Stimulated activated CD4-positive, alpha-beta T cell treated with anti-CD3 and anti-CD28 coated beads, Interleukin-1b, Interleukin-23, amount 100 ng/mL, for 24 hours (primary cell): ENCODE results near the gene SHISAL1.

ENCODE experiments used
- DNase-seq, 4 experiments: peaks; one replicate each; pipeline ENCODE4 v3.0.0-alpha.2; 2020; ENCODE audit warnings: low read depth in 4 of 4, low spot score in 1 of 4

SHISAL1 gene

DNA sequence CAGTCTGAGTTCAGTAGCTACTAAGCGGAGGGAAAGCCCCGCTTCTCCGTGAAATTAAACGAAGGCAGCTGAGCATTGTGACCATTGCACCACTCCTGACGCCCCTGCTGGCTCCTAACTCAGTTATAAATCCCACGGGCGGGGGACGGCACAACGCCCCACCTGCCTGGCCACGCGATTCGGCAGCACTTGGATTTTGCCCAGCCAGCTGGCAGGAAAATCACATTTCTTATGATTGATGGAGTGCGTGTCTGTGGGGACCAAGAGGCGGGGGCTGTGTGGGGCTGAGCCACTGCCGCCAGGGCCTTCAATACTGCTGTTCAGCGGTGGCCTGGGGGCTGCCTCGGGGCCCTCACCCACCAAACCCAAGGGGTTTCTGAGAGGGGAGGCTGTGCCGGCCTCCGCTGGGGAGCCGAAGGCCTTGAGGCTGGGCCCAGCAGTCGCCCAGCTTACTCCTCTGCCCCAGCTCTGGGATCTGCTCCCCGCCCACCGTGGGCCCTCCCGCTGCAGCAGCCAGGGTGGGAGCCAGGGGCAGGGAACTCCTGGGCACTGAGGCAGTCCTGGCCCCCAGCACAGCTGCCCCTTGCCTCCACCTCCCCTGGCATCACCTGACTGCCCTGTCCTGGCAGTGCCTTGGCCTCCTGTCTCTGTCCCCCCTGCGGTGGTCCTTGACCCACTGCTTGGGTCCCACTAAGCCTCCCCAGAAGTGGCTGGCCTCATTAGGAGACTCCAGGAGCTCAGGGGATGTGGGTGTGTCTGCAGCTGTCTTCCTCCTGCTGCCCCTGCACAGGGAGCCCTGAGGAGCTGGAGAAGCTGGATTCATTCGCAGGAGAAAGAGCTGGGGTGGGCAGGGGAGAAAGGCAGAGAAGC is 30.7 kb downstream of the SHISAL1 start:
- no peak for DNase-seq

DNA sequence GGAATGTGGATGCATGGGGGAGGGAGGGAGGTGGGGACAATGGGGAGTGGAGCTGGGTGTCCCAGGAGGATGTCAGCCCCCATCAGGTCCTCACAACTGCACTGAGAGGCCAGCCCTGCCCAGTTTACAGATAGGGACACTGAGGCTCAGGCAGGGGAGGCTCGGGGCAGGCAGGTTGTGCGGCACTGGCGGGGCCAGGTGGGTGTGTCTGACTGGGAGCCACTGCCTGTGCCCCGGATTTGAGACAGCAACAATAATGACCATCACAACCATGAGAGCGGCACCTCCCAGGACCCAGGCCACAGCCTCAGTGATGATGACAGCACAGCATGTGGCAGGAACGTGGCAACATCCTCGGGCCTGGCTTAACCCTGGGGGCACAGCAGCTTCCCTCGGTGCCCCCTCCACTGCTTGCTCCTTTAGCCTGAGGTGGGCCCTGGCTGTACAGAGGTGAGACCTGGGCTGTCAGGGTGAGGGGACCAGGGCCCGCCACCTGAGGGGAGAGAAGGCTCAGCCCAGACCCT is 32.0 kb downstream of the SHISAL1 start:
- DNase-seq = no peak

DNA sequence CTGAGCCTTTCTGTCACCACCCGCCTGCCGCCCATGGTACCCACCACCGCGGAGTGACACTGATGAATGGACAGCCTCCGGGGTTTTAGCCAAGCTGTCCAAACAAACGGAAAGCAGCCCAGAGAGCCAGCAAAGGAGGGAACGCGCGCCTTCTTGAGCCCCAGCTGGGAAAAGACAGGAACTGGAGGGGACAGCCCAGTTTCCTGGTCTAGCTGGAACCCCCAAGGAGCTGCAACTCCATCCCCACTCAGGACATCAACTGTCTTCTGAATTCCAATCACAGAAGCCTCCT is 33.7 kb downstream of the SHISAL1 start:
- DNase-seq = no peak

DNA sequence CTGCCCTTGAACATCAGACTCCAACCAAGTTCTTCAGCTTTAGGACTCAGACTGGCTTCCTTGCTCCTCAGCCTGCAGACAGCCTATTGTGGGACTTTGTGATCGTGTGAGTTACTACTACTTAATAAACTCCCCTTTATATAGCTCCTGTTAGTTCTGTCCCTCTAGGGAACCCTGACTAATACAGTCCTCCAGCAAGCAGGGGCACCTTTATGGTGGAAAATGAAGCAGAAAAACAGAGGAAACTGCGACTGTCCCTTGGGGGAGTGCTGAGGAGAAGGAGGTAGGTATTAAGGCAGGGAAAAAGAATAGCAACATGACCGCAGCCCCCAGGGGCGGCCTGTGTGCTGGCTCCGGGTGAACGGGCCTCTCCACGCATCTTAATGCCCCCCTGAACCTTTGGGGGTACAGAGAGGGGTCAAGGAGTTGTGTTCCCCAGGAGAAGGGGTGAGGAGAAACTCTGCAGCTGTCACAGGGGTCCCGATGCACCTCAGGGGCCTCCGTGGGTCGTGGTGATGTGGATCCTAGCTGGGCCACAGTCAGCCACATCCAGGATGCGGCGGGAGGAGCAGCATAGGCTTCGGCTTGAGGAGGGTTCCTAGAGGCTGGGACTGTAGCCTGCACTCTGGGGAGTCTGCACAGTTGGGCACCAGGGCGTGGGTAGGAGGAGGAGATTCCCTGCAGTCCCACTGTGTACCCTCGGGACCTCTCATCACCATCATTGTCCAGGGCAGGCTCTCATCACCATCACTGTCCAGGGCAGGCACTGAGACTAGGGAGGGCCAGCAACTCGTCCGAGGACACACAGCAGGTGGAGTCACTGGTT is 34.3 kb downstream of the SHISAL1 start:
- DNase-seq = no peak

DNA sequence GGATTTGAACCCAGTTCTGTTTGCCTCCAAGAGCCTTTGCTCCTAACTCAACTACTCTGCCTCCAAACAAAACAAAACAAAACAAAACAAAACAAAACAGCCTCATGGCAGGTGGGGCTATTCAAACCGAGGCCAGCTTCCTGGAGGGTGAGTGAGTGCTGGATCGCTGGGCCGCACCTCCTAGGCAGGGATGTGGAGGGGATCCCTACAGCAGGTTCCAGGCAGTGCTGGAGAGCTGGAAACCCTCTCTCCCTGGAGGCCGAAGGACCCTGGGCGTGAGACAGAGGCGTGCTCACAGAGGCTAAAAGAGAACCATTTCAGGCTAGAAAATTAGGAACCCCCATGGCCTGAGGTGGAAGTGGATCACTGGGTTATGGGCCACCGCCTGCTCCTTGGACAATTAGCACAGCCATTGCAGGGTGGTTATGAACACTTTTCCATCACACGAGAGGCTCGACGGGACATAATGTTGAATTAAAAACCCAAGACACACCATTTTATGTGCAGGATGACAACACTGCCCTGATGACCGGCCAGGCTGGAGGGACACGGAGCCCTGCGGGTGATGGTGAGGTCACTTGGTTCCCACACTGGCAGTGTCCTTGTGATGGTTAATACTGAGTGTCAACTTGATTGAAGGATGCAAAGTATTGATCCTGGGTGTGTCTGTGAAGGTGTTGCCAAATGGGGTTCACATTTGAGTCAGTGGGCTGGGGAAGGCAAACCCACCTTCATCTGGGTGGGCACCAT is 35.2 kb downstream of the SHISAL1 start:
- no peak for DNase-seq

DNA sequence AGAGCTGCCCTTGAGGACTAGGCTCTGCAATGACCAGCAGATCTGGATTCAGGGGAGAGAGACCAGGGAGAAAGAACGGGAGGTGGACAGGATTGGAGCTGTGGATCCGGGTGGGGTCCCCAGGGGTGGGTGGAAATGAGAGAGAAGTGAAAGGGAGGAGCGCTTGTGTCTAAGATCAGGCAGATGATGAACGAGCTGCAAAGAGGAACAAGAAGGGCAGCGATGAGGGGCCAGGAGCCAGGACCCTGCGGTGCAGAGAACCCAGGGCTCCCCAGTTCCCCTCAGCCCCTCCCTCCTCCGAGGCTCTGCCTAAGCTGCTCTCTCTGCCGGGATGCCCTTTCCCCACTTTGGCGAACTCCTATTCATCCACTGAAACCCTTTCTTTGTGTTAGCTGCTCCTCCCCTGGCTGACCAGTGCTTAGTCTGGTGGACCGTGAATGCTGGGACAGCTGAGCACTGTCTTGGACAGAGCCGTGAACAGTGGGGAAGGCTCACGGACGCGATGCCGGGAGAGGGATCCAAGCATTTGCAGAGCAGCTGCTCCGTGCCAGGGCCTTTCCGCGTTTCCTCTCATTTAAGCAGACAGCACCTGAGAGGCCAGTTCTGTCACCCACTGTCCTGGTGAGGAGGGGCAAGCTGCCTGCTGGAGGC is 35.9 kb downstream of the SHISAL1 start:
- no peak for DNase-seq

DNA sequence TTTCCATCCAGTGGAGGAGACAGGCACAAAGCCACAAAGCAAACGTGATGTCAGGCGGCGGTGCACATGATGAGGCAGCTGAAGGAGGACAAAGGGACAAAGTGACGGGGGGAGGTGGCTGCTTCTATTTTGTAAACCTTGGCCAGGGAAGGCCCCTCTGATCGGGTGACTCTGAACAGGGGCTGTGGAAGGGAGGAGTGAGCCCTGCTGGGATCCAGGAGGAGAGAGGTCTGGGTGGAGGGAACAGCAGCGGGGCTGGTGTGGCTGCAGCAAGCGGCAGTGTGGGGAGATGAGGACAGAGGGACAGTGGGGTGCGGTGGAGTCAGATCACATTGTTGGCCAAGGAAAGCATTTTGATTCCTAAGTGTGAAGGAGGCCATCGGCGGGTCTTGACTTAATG is 36.7 kb downstream of the SHISAL1 start:
- no peak for DNase-seq

DNA sequence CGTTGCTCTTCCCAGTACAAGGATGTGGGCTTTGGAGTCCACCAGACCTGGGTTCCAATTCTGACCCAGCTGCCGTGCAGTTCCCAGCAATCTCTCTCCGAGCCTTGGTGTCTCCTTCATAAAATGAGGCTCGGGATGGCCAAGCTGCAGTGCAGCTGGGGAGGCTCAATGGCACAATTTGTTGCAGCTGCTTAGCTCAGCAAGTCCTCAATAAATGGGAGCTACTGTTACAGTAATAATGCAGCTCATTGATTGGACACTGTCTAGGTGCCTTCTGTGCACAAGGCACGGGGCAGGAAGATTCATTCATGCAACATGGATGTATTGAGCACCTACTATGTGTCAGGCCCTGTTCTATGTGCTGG is 37.1 kb downstream of the SHISAL1 start:
- DNase-seq = no peak

DNA sequence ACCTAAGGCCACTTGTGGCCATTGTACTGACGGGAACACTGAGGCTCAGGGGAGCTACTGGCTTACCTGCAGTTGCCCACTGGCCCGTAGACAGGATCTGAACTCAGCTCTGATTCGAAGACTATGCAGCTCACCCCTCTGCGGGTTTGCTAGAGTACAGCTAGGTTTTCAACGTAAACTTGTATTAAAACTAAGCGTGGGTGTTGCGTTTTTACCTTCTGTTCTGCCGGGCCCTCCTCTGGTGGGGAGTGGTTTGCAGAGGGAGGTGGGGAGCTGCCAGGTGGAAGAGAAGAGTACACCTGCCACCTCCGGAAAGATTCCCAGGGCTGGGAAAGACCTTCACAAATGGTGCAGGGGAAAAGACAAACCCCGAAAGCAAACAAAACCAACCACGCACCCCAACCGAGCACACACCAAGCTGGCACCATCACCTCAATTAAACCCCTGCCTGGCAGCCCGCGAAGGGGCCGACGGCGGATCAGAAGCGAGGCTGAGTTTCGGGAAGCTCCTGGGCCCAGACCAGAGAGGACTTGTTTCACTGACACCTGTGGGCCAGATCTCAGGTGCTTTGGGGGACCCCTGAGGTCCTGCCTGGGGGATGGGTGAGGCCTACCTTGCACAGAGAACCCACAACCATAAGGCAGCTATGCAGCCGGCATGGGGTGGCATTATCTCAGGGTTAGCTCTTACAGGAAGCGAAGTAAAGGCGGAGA is 37.7 kb downstream of the SHISAL1 start:
- DNase-seq = no peak

DNA sequence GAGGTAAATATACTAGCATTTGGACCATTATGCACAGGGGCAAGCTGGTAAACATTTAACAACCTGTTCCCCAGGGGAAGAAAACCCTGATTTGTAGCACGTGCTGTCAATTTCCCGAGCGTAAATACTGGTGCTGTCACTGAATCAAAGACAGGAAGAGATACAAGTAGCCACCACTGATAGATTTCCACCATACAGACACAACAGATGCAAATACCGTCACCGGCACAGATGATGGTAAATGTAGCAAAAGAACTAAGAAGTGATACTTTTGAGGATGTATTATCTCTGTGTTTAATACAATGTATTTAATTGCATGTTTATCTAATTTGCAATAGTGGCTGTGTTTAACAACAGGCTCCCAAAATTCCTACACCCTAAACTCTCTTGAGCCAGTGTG is 39.6 kb downstream of the SHISAL1 start:
- no peak for DNase-seq

DNA sequence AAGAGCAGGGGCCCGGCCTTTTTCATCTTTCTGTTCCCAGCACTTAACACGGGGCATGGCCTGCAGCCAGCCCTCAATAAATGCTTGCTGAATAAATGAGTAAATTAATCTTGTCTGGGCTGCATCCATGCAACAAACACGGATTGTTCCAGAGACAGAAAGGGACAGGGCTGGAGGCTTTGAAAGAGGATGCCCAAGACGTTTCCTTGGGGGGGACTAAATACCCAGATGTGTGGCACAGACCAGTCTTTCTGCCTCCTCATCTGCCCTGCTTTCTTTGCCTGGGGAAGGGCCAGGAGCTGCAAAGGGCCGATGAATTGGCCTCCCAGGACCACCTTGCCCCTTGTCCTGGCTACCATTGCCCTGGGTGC is 40.4 kb downstream of the SHISAL1 start:
- DNase-seq = no peak

DNA sequence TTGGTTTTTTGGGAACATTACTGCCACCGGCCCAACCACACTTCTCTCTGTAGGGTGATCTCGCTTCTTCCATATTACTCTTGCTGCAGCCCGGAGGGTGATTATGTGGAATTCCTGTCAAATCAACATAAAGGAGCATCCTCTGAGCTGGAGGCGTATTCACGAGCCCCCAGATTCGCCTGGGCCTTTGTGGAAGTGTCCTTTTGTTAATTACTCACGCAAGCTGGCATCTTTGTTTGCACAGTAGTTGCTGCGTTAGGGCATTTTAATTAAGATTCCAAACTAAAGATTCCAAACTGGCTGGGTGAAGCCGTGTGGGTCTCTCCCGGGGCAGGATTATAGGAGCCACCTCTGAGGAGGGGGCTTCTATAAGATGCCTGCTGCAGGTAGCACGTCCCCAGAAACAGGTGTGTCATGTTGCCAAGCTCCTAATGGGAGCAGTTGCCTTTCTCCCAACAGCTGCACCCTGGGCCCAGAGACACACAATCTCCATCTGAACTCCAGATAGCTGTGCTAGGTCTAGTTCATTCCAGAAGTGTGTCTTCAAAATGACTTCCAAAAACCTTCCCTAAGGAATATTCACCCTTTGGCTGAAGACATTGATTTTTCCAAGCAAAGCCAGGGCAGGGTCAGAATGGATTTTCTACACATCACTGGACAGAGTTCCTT is 40.9 kb downstream of the SHISAL1 start:
- no peak for DNase-seq

DNA sequence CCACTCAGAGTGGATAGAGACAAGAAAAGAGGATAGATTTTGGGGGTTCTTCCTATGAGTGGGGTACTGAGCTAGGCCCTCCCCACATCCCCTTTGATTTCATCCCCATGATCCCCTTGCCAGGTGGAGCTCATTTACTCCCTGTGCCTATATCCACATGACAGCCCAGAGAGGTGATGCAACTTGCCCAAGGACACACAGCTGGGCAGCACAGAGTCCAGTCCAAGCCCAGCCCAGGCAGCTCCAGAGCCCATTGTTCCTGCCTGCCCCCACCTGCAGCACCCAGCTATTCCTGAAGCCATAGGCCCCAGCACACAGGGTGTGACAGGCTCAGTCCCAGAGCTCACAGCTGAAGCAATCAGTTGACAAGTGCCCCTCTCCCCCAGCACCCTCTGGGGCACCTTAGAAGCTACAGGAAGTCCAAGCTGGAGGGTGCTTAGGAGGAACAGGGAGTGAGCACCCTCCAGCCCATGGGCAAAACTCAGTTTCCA is 41.7 kb downstream of the SHISAL1 start:
- no peak for DNase-seq

DNA sequence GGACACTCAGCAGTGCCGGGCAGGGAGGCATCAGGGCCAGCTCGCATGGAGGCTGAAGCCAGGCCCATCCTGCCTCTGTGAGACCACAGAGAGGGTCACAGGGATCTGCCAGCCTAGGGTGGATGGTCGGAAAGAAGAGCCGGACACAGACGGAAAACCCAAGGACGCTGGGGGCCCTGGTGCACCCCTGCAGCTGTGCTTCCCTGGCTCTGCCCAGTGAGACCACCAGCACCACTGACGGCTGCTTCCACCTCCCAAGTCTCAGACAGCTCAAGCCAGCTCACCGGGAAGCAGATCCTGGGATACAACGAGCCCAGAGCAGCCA is 42.2 kb downstream of the SHISAL1 start:
- no peak for DNase-seq

DNA sequence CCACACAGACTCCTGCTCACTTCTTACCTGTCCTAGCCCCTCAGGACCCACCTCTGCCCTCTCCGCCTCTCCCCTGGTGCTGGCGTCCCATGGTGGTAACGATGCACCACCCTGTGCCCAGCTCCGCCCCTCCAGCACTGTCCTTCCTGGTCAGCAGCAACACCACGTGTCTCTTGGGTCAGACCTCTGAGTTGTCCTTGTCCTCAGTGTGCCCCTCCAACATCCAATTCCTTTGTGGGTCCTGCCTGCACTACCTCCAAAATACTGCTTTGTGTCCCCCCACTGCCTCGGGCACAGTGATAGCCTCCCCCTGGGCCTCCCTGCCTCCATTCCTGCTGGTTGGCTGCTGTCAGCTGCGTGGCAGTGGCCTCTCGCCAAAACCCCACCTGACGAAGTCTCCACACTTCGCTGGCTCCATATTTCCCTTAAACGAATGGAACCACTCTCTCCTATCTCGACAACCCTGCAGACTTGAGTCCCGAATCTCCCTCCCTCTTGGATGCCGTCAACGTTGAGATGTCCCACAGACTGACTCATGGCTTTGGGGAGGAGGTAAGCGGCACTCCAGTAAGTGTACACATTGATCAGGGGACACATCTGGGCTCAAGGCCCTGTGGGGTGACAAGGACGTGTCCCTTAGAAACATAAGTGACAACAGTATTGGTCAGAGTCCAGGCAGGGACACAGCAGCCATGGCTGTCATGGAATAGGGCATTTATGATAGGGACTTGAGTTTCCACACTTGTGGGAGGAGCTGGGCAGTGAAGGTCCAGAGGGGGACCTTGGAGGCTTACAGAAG is 42.8 kb downstream of the SHISAL1 start:
- no peak for DNase-seq

DNA sequence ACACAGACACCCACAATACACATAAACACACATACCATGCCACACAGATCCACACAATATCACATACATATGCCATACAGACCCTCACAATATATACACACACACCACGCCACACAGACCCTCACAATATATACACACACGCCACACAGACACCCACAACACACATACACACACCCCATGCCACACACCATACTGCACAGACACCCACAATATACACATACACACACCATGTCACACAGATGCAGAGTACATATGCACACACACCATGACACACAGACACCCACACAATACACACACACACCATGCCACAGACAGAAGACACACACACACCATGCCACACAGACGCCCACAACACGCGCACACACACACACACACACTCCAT is 43.6 kb downstream of the SHISAL1 start:
- DNase-seq = no peak

DNA sequence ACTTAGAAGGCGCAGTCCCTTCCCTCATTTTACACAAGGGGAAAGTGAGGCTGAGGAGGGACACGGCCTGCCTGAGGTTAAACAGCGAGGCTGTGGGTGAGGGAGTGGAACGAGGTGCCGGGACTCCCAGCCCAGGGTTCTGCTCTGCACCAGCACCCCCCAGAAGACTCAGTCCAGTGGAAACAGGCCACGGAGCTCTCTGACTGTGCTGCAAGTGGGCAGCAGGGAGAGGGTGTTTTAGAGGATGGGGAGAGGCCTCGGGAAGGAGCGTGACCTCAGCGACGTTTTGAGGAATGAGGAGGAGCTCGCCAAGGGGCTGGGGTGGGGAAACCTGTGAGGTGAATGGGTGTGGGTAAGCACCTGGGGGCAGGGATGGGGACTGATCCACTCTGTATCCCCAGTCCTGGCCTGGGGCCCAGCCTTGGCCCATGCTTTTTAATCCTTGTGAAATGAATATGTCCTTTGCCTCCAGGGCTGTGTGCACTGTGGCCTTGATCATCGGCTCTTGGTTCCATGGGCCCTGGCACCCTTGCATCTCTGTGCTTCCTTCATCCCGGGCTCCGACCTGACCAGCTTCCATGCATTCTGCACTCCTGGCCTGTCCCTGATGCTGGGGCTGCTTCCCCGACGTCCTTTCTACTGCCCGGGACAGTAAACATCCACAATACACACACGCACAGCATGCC is 44.2 kb downstream of the SHISAL1 start:
- DNase-seq = no peak

DNA sequence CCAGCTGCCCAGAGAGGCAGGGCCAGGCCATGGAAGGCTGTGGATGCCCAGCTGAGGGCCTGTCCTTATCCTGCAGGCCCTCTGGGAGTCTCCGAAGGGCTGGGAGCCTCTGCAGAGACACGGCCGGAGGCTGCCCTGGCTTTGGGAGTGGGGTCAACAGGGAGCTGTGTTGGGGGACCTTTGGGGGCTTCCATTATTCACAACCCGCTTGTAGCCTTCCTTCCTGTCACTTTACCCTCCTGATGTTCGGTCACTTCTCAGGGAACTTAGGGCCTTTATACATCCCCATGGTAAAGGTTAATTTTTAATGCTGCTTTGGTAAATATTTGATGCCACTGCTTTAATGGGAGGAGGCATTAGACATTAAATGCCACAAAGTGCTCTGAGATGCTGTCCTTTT is 44.9 kb downstream of the SHISAL1 start:
- no peak for DNase-seq
